HEK293T (cell line): ENCODE measurements around the gene BTG2.

Experiments used
- ARNT ChIP-seq: fragments of 450-650 bp; IDR thresholded peaks from 2 replicates; pipeline ENCODE4 v1.6.1; 2017; ENCODE audit warnings: mild to moderate bottlenecking
- ELF4 ChIP-seq: fragments of 450-650 bp; IDR thresholded peaks from 2 replicates; pipeline ENCODE4 v1.6.1; 2017; ENCODE audit warnings: antibody characterized with exemption
- FOXA1 ChIP-seq: fragments of 450-650 bp; IDR thresholded peaks from 2 replicates; pipeline ENCODE4 v1.6.1; 2016; ENCODE audit warnings: mild to moderate bottlenecking
- FOXK2 ChIP-seq: fragments of 450-650 bp; IDR thresholded peaks from 2 replicates; pipeline ENCODE4 v1.6.1; 2016; ENCODE audit warnings: mild to moderate bottlenecking
- FOXM1 ChIP-seq: fragments of 450-650 bp; IDR thresholded peaks from 2 replicates; pipeline ENCODE4 v1.6.1; 2017; ENCODE audit warnings: mild to moderate bottlenecking, borderline replicate concordance
- SP1 ChIP-seq: fragments of 450-650 bp; IDR thresholded peaks from 2 replicates; pipeline ENCODE4 v1.6.1; 2017

DNA sequence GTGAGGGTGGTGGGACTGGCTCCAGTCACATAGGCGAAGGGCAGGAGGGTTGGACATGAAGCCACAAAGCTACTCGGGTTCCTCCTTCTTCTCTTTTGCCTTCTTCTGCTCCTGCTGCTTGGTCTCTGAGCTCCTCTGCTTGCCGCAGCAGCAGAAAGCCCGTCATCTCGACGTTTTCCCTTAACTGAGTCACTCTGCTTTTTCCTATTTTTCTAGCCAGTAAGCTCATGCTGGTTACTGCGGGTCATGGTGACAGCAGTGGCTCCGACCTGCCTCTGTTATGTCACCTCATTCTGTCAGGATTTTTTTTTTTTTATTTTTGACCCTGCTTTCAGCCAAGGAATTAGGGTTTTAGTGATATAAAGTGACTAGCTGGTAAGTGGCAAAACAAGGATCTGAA is 48.2 kb downstream of the BTG2 start:
- no peak for TF ChIP-seq SP1
- no peak for TF ChIP-seq FOXM1
- TF ChIP-seq ARNT: no peak
- TF ChIP-seq FOXK2: no peak
- no peak for TF ChIP-seq FOXA1
- no peak for TF ChIP-seq ELF4
